22Rv1 (cell line): ENCODE data around the gene GBF1.

Experiments used
- ZFX ChIP-seq: fragments of 450-650 bp; IDR thresholded peaks from 2 replicates; pipeline ENCODE4 v1.6.1; 2017; ENCODE audit warnings: antibody characterized with exemption, borderline replicate concordance
- TF ChIP-seq, protein P1 (sequence below): fragments of 450-650 bp; IDR thresholded peaks from 2 replicates; pipeline ENCODE4 v1.5.1; 2017; ENCODE audit warnings: mild to moderate bottlenecking

DNA sequence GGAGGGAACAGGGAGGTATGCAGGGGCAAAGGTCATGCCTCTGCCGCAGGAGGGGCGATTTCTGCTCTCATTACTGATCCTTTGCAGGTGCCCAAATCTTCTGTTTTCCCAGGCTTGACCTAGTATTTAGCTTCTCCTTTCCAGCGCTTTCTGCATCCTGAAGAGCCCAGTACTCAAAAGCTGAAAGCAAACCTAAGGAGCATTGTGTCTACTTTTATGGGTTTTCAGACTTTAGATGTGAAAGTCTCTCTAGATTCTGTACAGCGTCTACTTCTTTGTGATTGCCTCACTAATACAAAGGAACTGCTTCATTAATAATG lies 560 bp downstream of the GBF1 start:
- TF ChIP-seq, protein P1, sequence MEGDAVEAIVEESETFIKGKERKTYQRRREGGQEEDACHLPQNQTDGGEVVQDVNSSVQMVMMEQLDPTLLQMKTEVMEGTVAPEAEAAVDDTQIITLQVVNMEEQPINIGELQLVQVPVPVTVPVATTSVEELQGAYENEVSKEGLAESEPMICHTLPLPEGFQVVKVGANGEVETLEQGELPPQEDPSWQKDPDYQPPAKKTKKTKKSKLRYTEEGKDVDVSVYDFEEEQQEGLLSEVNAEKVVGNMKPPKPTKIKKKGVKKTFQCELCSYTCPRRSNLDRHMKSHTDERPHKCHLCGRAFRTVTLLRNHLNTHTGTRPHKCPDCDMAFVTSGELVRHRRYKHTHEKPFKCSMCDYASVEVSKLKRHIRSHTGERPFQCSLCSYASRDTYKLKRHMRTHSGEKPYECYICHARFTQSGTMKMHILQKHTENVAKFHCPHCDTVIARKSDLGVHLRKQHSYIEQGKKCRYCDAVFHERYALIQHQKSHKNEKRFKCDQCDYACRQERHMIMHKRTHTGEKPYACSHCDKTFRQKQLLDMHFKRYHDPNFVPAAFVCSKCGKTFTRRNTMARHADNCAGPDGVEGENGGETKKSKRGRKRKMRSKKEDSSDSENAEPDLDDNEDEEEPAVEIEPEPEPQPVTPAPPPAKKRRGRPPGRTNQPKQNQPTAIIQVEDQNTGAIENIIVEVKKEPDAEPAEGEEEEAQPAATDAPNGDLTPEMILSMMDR = no peak
- no peak for TF ChIP-seq ZFX
